Mesendoderm (in vitro differentiated cells): ENCODE data around the gene B3GALT5.

Experiments
- DNase-seq: peaks from one replicate; pipeline ENCODE4 v3.0.0; 2013
- H2AK5ac ChIP-seq: 2 replicates; pipeline ENCODE4 v1.6.1; 2013; ENCODE audit warnings: low read length, inconsistent platforms
- H2BK120ac ChIP-seq: 2 replicates; pipeline ENCODE4 v1.6.1; 2013; ENCODE audit warnings: low read depth, mild to moderate bottlenecking, low read length, moderate library complexity, mixed read lengths
- H2BK15ac ChIP-seq: replicated peaks from 2 replicates; pipeline ENCODE4 v1.6.1; 2013; ENCODE audit warnings: low read depth, mild to moderate bottlenecking, moderate library complexity
- H2BK5ac ChIP-seq: 2 replicates; pipeline ENCODE4 v1.6.1; 2013; ENCODE audit warnings: low read length, inconsistent platforms
- H3K18ac ChIP-seq: 2 replicates; pipeline ENCODE4 v1.6.1; 2013; ENCODE audit warnings: mild to moderate bottlenecking, low read length, mixed read lengths
- H3K23ac ChIP-seq: one replicate; pipeline ENCODE4 v1.6.1; 2013; ENCODE audit warnings: low read length
- H3K27ac ChIP-seq: 2 replicates; pipeline ENCODE4 v1.5.1; 2013; ENCODE audit warnings: low read depth, mild to moderate bottlenecking, inconsistent platforms, low read length, moderate library complexity
- H3K27me3 ChIP-seq: 2 replicates; pipeline ENCODE4 v1.6.1; 2013; ENCODE audit warnings: low read length, control low read depth, mild to moderate bottlenecking, inconsistent platforms; ENCODE audit not compliant: insufficient read depth, poor library complexity
- H3K36me3 ChIP-seq: 2 replicates; pipeline ENCODE4 v1.6.1; 2013; ENCODE audit warnings: low read length, inconsistent platforms; ENCODE audit not compliant: control insufficient read depth, insufficient read depth
- H3K4ac ChIP-seq: one replicate; pipeline ENCODE4 v1.6.1; 2013; ENCODE audit warnings: low read depth, mild to moderate bottlenecking, low read length, moderate library complexity
- H3K4me1 ChIP-seq: 2 replicates; pipeline ENCODE4 v1.6.1; 2013; ENCODE audit warnings: low read depth, low read length, inconsistent platforms; ENCODE audit not compliant: control insufficient read depth
- H3K4me2 ChIP-seq: 2 replicates; pipeline ENCODE4 v1.6.1; 2013; ENCODE audit warnings: low read length
- H3K4me3 ChIP-seq: 2 replicates; pipeline ENCODE4 v1.5.1; 2013; ENCODE audit warnings: mild to moderate bottlenecking, low read length
- H3K56ac ChIP-seq: one replicate; pipeline ENCODE4 v1.6.1; 2013; ENCODE audit warnings: low read length
- H3K79me1 ChIP-seq: 2 replicates; pipeline ENCODE4 v1.6.1; 2013; ENCODE audit warnings: low read length, inconsistent platforms
- H3K79me2 ChIP-seq: 2 replicates; pipeline ENCODE4 v1.6.1; 2013; ENCODE audit warnings: mild to moderate bottlenecking, low read length; ENCODE audit not compliant: control insufficient read depth, insufficient read depth
- H3K9ac ChIP-seq: 2 replicates; pipeline ENCODE4 v1.6.1; 2013; ENCODE audit warnings: low read length, inconsistent platforms
- H4K5ac ChIP-seq: one replicate; pipeline ENCODE4 v1.6.1; 2013; ENCODE audit warnings: low read length
- H4K8ac ChIP-seq: one replicate; pipeline ENCODE4 v1.6.1; 2013; ENCODE audit warnings: low read depth, mild to moderate bottlenecking, control low read depth, low read length, moderate library complexity
- WGBS: extraction: QIAGEN DNeasy Blood & Tissue Kit; methylation state at CpG from one replicate; pipeline ENCODE4 v1.1.7; 2013; ENCODE audit warnings: low lambda C conversion rate, missing lambda C conversion rate; ENCODE audit not compliant: insufficient coverage; ENCODE audit errors: extremely low coverage; 5-methylcytosine and 5-hydroxymethylcytosine counted together

Gene B3GALT5

GRCh38 chr21:39661740-39662139, 49.0 kb downstream of the B3GALT5 start:
- Histone ChIP-seq H3K4me1 (no peaks in the 10 kb centered on the region), H4K8ac (no peak overlapping the region), H3K27me3 (no peaks in the 10 kb centered on the region), H2BK15ac (no peak overlapping the region), H2BK120ac (no peak overlapping the region), H3K4me2 (no peak overlapping the region), H2BK5ac (no peak overlapping the region), H3K79me1 (no peaks in the 10 kb centered on the region), H2AK5ac (no peak overlapping the region), H3K36me3 (no peaks in the 10 kb centered on the region), H3K23ac (no peak overlapping the region), H3K27ac (no peak overlapping the region), H3K9ac (no peak overlapping the region), H3K4ac (no peak overlapping the region), H3K4me3 (no peak overlapping the region), H3K56ac (no peak overlapping the region), H3K79me2 (no peaks in the 10 kb centered on the region), H4K5ac (no peak overlapping the region), H3K18ac (no peak overlapping the region)
- DNase-seq = no peak
- no CpG with 5 or more reads among the region's 9 CpGs for WGBS

- no peak overlapping the region for H4K5ac ChIP-seq
- H3K36me3 ChIP-seq = no peaks in the 10 kb centered on the region
- H2BK120ac ChIP-seq = no peak overlapping the region
- no peak overlapping the region for H3K4ac ChIP-seq
- WGBS = no CpG with 5 or more reads among the region's 8 CpGs
- DNase-seq = no peak
- no peak overlapping the region for H4K8ac ChIP-seq
- no peak overlapping the region for H2BK5ac ChIP-seq
- no peak overlapping the region for H2BK15ac ChIP-seq
- H3K27me3 ChIP-seq = no peaks in the 10 kb centered on the region
- no peak overlapping the region for H3K18ac ChIP-seq
- H3K4me2 ChIP-seq = no peak overlapping the region
- H2AK5ac ChIP-seq = no peak overlapping the region
- no peak overlapping the region for H3K56ac ChIP-seq
- no peak overlapping the region for H3K4me3 ChIP-seq
- H3K9ac ChIP-seq = no peak overlapping the region
- no peaks in the 10 kb centered on the region for H3K4me1 ChIP-seq
- no peak overlapping the region for H3K27ac ChIP-seq
- H3K23ac ChIP-seq = no peak overlapping the region
- H3K79me1 ChIP-seq = no peaks in the 10 kb centered on the region
- H3K79me2 ChIP-seq = no peaks in the 10 kb centered on the region
These were observed 49.7 kb downstream of the B3GALT5 start for GRCh38 chr21:39662411-39662953.

GRCh38 chr21:39663066-39663465, 50.3 kb downstream of the B3GALT5 start:
- no peaks in the 10 kb centered on the region for H3K4me1 ChIP-seq
- H3K79me2 ChIP-seq = no peaks in the 10 kb centered on the region
- no peak overlapping the region for H3K56ac ChIP-seq
- H2BK15ac ChIP-seq = no peak overlapping the region
- DNase-seq = no peak
- no peaks in the 10 kb centered on the region for H3K79me1 ChIP-seq
- H3K36me3 ChIP-seq = no peaks in the 10 kb centered on the region
- no peak overlapping the region for H4K5ac ChIP-seq
- H3K4me3 ChIP-seq = no peak overlapping the region
- no peak overlapping the region for H4K8ac ChIP-seq
- no peak overlapping the region for H3K27ac ChIP-seq
- H3K27me3 ChIP-seq = no peaks in the 10 kb centered on the region
- no peak overlapping the region for H3K23ac ChIP-seq
- H2BK120ac ChIP-seq = no peak overlapping the region
- no peak overlapping the region for H3K4ac ChIP-seq
- H3K18ac ChIP-seq = no peak overlapping the region
- H2AK5ac ChIP-seq = no peak overlapping the region
- no CpG with 5 or more reads among the region's 10 CpGs for WGBS
- H3K9ac ChIP-seq = no peak overlapping the region
- no peak overlapping the region for H3K4me2 ChIP-seq
- H2BK5ac ChIP-seq = no peak overlapping the region

GRCh38 chr21:39663742-39664492, 51.2 kb downstream of the B3GALT5 start:
- no peak overlapping the region for H4K8ac ChIP-seq
- no peak overlapping the region for H3K23ac ChIP-seq
- no peak overlapping the region for H2BK5ac ChIP-seq
- no peak overlapping the region for H3K9ac ChIP-seq
- no peaks in the 10 kb centered on the region for H3K79me1 ChIP-seq
- no peak overlapping the region for H3K4ac ChIP-seq
- no peak overlapping the region for H2BK15ac ChIP-seq
- no peak overlapping the region for H2BK120ac ChIP-seq
- no peaks in the 10 kb centered on the region for H3K4me1 ChIP-seq
- no peak overlapping the region for H3K56ac ChIP-seq
- H3K27ac ChIP-seq = no peak overlapping the region
- no peaks in the 10 kb centered on the region for H3K36me3 ChIP-seq
- no peak overlapping the region for H3K18ac ChIP-seq
- H3K4me3 ChIP-seq = no peak overlapping the region
- no peaks in the 10 kb centered on the region for H3K27me3 ChIP-seq
- no peak for DNase-seq
- no CpG with 5 or more reads among the region's 15 CpGs for WGBS
- H3K79me2 ChIP-seq = no peaks in the 10 kb centered on the region
- H2AK5ac ChIP-seq = no peak overlapping the region
- H4K5ac ChIP-seq = no peak overlapping the region
- H3K4me2 ChIP-seq = no peak overlapping the region

GRCh38 chr21:39664586-39664985, 51.8 kb downstream of the B3GALT5 start:
- H2BK5ac ChIP-seq = no peak overlapping the region
- H2AK5ac ChIP-seq = no peak overlapping the region
- H4K8ac ChIP-seq = no peak overlapping the region
- DNase-seq = no peak
- no peak overlapping the region for H3K27ac ChIP-seq
- no peak overlapping the region for H2BK120ac ChIP-seq
- no peak overlapping the region for H3K4me3 ChIP-seq
- no peak overlapping the region for H2BK15ac ChIP-seq
- H3K4me1 ChIP-seq = no peaks in the 10 kb centered on the region
- H3K18ac ChIP-seq = no peak overlapping the region
- H3K27me3 ChIP-seq = no peaks in the 10 kb centered on the region
- no peaks in the 10 kb centered on the region for H3K79me1 ChIP-seq
- no peak overlapping the region for H4K5ac ChIP-seq
- H3K9ac ChIP-seq = no peak overlapping the region
- H3K4me2 ChIP-seq = no peak overlapping the region
- H3K23ac ChIP-seq = no peak overlapping the region
- no peak overlapping the region for H3K4ac ChIP-seq
- H3K36me3 ChIP-seq = no peaks in the 10 kb centered on the region
- H3K79me2 ChIP-seq = no peaks in the 10 kb centered on the region
- H3K56ac ChIP-seq = no peak overlapping the region
- no CpG with 5 or more reads among the region's 12 CpGs for WGBS

- no peaks in the 10 kb centered on the region for H3K27me3 ChIP-seq
- H3K4ac ChIP-seq = no peak overlapping the region
- H2AK5ac ChIP-seq = no peak overlapping the region
- no peak overlapping the region for H4K5ac ChIP-seq
- DNase-seq = no peak
- H3K79me1 ChIP-seq = no peaks in the 10 kb centered on the region
- no peak overlapping the region for H3K9ac ChIP-seq
- no peaks in the 10 kb centered on the region for H3K4me1 ChIP-seq
- no peak overlapping the region for H2BK15ac ChIP-seq
- no CpG with 5 or more reads among the region's 6 CpGs for WGBS
- H3K4me2 ChIP-seq = no peak overlapping the region
- H3K4me3 ChIP-seq = no peak overlapping the region
- no peak overlapping the region for H4K8ac ChIP-seq
- H2BK5ac ChIP-seq = no peak overlapping the region
- H3K23ac ChIP-seq = no peak overlapping the region
- no peak overlapping the region for H3K27ac ChIP-seq
- no peak overlapping the region for H3K18ac ChIP-seq
- H3K56ac ChIP-seq = no peak overlapping the region
- no peak overlapping the region for H2BK120ac ChIP-seq
- H3K79me2 ChIP-seq = no peaks in the 10 kb centered on the region
- no peaks in the 10 kb centered on the region for H3K36me3 ChIP-seq
These were observed 53.3 kb downstream of the B3GALT5 start for GRCh38 chr21:39666026-39666425.
